AG04449 (cell line): Measurements from ENCODE around the gene SYT12.

Source experiments
- CTCF ChIA-PET: fragments of 350-600 bp; formaldehyde crosslinking; extraction: SDS; loops from one replicate; lab custom pipeline; 2021; ENCODE audit warnings: antibody characterized with exemption; lab: Yijun Ruan, JAX
- POLR2A ChIA-PET: fragments of 400-600, 350-600 bp; formaldehyde crosslinking; extraction: SDS; loops from one replicate; lab custom pipeline; 2020; ENCODE audit warnings: antibody characterized with exemption, inconsistent platforms; lab: Yijun Ruan, JAX
- DNase-seq: peaks from one replicate; pipeline ENCODE4 v3.0.0-alpha.2; 2010; ENCODE audit warnings: low read depth, low spot score
- H3K4me3 ChIP-seq: 2 replicates; pipeline ENCODE4 v1.5.1; 2011; ENCODE audit warnings: low read depth, mild to moderate bottlenecking, control low read depth, low read length
- CTCF ChIP-seq: IDR thresholded peaks from one replicate; pipeline ENCODE4 v1.5.1; 2011; ENCODE audit warnings: mild to moderate bottlenecking, moderate library complexity, low read length, control low read depth, inconsistent platforms; ENCODE audit not compliant: insufficient read depth; ENCODE audit errors: missing control alignments

SYT12 gene

GRCh38 chr11:67051180-67051893, 28.4 kb downstream of the SYT12 start:
- no peak for DNase-seq
- CTCF ChIA-PET: interaction anchor here (0.6 to 6.3 kb wide), 8 partner anchors 10 to 766 kb away, joined by 3 to 63 read pairs (median 4); partner anchors contain the start of gene RCE1
- no peak overlapping the region for H3K4me3 ChIP-seq
- POLR2A ChIA-PET: no interaction called here
- no peak for TF ChIP-seq CTCF

- ChIA-PET CTCF (interaction anchor here (0.8 to 6.3 kb wide), 7 partner anchors 11 to 209 kb away, joined by 3 to 63 read pairs (median 5); partner anchors contain the start of gene RCE1), POLR2A (no interaction called here)
- no peak for DNase-seq
- no peak overlapping the region for H3K4me3 ChIP-seq
- no peak for TF ChIP-seq CTCF
These were observed 29.1 kb downstream of the SYT12 start for GRCh38 chr11:67051945-67052488.

- CTCF ChIA-PET: interaction anchor here (0.9 to 6.3 kb wide), 12 partner anchors 12 to 298 kb away, joined by 3 to 63 read pairs (median 4); partner anchors contain the start of gene RCE1
- no peak overlapping the region for H3K4me3 ChIP-seq
These were observed 30.0 kb downstream of the SYT12 start for GRCh38 chr11:67052891-67053290.

GRCh38 chr11:67053896-67054329, 31.0 kb downstream of the SYT12 start:
- ChIA-PET POLR2A (interaction anchor here (0.5 to 1.3 kb wide), 3 partner anchors 10 to 87 kb away, joined by 3 read pairs; no protein-coding TSS in a partner anchor), CTCF (interaction anchor here (0.7 to 6.3 kb wide), 18 partner anchors 10 to 297 kb away, joined by 3 to 63 read pairs (median 3); no protein-coding TSS in a partner anchor)
- peak; percentile 93 for TF ChIP-seq CTCF
- no peak overlapping the region for H3K4me3 ChIP-seq
- DNase-seq: no peak

More at GRCh38 chr11:67052891-67053290, 30.0 kb downstream of the SYT12 start:
- POLR2A ChIA-PET: interaction anchor here (0.7 kb wide), 1 partner anchor 50 kb away, joined by 3 read pairs; no protein-coding TSS in a partner anchor
- no peak for TF ChIP-seq CTCF
- no peak for DNase-seq

GRCh38 chr11:67054346-67054835, 31.5 kb downstream of the SYT12 start:
- CTCF ChIA-PET: interaction anchor here (0.6 to 6.3 kb wide), 17 partner anchors 9 to 297 kb away, joined by 3 to 63 read pairs (median 4); no protein-coding TSS in a partner anchor
- DNase-seq: no peak
- TF ChIP-seq CTCF: no peak
- POLR2A ChIA-PET: interaction anchor here (0.5 to 1.3 kb wide), 3 partner anchors 10 to 87 kb away, joined by 3 read pairs; no protein-coding TSS in a partner anchor
- H3K4me3 ChIP-seq: no peak overlapping the region
